H1 (cell line): ENCODE measurements around the gene TFB1M. TPM values are rescaled to one million over a fixed set of nuclear protein-coding genes. Genes with fewer than 3 reads are reported as not detected.

ENCODE experiments used
- GABPA ChIP-seq: IDR thresholded peaks from 2 replicates; pipeline ENCODE4 v1.6.1; 2011; ENCODE audit warnings: mild to moderate bottlenecking, low read length, moderate library complexity, borderline replicate concordance; ENCODE audit not compliant: insufficient read depth
- RAD21 ChIP-seq, 2 experiments: IDR thresholded peaks in 1 of 2; conservative IDR thresholded peaks in 1 of 2; 2 replicates each; pipeline ENCODE4 v1.6.1; 2011; ENCODE audit warnings: low read depth in 2 of 2, low read length in 2 of 2, improper control_type of control experiment in 1 of 2, inconsistent platforms in 1 of 2, mild to moderate bottlenecking in 1 of 2, moderate library complexity in 1 of 2
- SP2 ChIP-seq: IDR thresholded peaks from 2 replicates; pipeline ENCODE4 v1.6.1; 2012; ENCODE audit warnings: mild to moderate bottlenecking, low read length, inconsistent platforms
- ZNF274 ChIP-seq: IDR thresholded peaks from 2 replicates; pipeline ENCODE4 v1.7.0; 2012; ENCODE audit warnings: low read length, borderline replicate concordance; ENCODE audit errors: extremely low read depth
- polyA plus RNA-seq, 7 experiments: library from polyadenylated mRNA; depleted of rRNA in 3 of 7; stranded (reverse) in 5 of 7; unstranded in 2 of 7; fragments of >200 nt in 5 of 7; fragments of 200-250 nt in 2 of 7; gene quantifications; 1 replicate in 5 of 7; 2 replicates in 1 of 7; 4 replicates in 1 of 7; pipeline versions ENCODE4 v1.2.1 to v1.2.3, GENCODE V29; 2011 to 2013; ENCODE audit warnings: missing spikeins in 2 of 7, mixed read lengths in 2 of 7
- total RNA-seq: library from RNA; stranded (reverse); fragmentation: NEBNext Ultra II Directional; extraction: Animal tissue kit (Norgen Biotek cat#: 25700); gene quantifications from 2 replicates; pipeline ENCODE4 v1.2.1, GENCODE V29; 2021

TFB1M gene
- total and polyA plus RNA-seq, 2 of the 8 experiments (the other 6 are each of a cell fraction or from before 2014, with no cell fraction given): 28.2 to 49.4 TPM

DNA sequence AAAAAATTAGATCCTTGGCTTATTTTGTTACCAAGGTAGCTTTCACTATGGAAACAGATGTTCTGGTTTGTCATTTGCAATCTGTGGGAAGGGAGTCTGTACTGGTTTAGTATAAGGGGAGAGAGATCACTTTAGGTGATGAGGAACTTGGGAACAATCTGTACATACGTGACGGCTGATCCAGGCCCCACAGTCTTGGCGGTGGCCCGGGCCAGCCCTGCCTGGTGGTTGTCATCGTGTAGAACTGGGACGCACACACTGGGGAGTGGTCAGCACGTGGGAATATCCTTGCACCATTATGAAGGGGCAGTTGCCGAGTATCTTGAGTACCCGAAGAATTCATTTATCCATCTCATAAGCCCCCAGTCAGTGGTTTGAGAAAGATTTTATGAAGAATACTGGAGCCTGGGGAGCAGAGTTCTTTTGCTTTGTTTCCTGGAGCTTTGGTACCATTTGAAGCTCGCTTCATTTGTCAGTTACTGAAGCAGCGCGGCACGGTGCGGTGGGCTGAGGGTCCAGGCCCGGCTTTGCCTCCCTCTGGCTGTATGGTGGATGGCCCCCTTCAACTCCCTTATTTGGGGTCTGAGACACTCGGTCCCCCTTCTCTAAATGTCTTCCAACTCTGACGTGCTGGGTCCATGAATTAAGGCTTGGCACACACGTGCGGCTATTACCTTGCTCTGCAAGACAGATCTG is 73.2 kb downstream of the TFB1M start (continued):
- TF ChIP-seq RAD21 (IDR thresholded peaks at IDR 0.05 in 1 of 2, conservative IDR thresholded peaks at IDR 0.05 in 1 of 2; ENCODE audit: low read depth in 2 of 2, low read length in 2 of 2) (no peak), ZNF274 (no peak), GABPA (no peak), SP2 (no peak)
- TF ChIP-seq, all 59 proteins: peak for 0
